ENCODE measurements around the gene ATXN7L1.

- no peak for TF ChIP-seq CTCF (IDR thresholded peaks at IDR 0.05)
- TF ChIP-seq RXRA (IDR thresholded peaks at IDR 0.05; ENCODE audit: borderline replicate concordance, low read depth), result no peak
- TF ChIP-seq MXI1 (IDR thresholded peaks at IDR 0.05; ENCODE audit: low read depth, low read length), result no peak
- TF ChIP-seq POLR2AphosphoS5 (IDR thresholded peaks at IDR 0.05; ENCODE audit: low read depth, low read length), result no peak
- no peak for TF ChIP-seq NRF1 (IDR thresholded peaks at IDR 0.05; ENCODE audit: low read depth, low read length)
- TF ChIP-seq GABPA (IDR thresholded peaks at IDR 0.05; ENCODE audit: low read depth), result no peak
- no peak for TF ChIP-seq RFX5 (IDR thresholded peaks at IDR 0.05; ENCODE audit: low read length)
- no peak for TF ChIP-seq TEAD4 (IDR thresholded peaks at IDR 0.05; ENCODE audit: borderline replicate concordance, insufficient read depth)
- no peak for TF ChIP-seq JUND (IDR thresholded peaks at IDR 0.05)
- TF ChIP-seq MAX (IDR thresholded peaks at IDR 0.05; ENCODE audit: low read depth), result no peak
- no peak for TF ChIP-seq SIN3A (IDR thresholded peaks at IDR 0.05; ENCODE audit: borderline replicate concordance, low read depth, low read length)
- TF ChIP-seq USF2 (IDR thresholded peaks at IDR 0.05; ENCODE audit: borderline replicate concordance, low read depth, low read length), result no peak
- no peak for TF ChIP-seq RCOR1 (IDR thresholded peaks at IDR 0.05; ENCODE audit: low read length)
Observed at GRCh38 chr7:105760551-105761447, 115.6 kb downstream of the ATXN7L1 start.

Measured in SK-N-SH (cell line).